SU-DHL-6 (cell line): Measurements from ENCODE around the gene GNGT2.

Experiments
- EZH2phosphoT487 ChIP-seq: fragments of 200-600 bp; sonication (generic), shearing (Covaris generic); conservative IDR thresholded peaks from 2 replicates; pipeline ENCODE4 v1.6.1; 2018; ENCODE audit warnings: mild to moderate bottlenecking, antibody characterized with exemption, low read length, moderate library complexity, mixed read lengths
- TF ChIP-seq, protein P1 (sequence below): fragments of 200-600 bp; sonication (generic); IDR thresholded peaks from one replicate; pipeline ENCODE4 v1.5.1; 2017; ENCODE audit warnings: antibody characterized with exemption, mild to moderate bottlenecking, low read length, moderate library complexity; ENCODE audit not compliant: insufficient read depth, poor library complexity, severe bottlenecking

DNA sequence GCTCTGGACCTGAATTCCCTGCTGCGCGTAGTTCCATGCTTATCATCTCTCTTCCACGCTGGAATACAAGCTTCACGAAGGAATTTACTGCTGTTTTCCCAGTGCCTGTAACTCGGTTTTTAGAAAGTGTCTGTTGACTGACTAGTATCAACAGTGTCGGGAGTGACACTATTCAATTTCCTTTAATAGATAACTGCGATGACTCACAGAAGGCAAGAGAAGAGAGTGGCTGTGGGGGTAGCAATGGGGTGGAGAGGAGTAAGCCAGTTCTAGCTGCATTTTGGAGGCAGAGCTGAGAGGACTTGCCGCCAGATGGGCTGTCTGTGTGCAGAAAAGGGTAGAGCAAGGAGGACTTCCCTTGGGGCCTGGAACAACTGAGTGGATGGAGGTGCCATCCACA lies 52.6 kb downstream of the GNGT2 start:
- TF ChIP-seq, protein P1, sequence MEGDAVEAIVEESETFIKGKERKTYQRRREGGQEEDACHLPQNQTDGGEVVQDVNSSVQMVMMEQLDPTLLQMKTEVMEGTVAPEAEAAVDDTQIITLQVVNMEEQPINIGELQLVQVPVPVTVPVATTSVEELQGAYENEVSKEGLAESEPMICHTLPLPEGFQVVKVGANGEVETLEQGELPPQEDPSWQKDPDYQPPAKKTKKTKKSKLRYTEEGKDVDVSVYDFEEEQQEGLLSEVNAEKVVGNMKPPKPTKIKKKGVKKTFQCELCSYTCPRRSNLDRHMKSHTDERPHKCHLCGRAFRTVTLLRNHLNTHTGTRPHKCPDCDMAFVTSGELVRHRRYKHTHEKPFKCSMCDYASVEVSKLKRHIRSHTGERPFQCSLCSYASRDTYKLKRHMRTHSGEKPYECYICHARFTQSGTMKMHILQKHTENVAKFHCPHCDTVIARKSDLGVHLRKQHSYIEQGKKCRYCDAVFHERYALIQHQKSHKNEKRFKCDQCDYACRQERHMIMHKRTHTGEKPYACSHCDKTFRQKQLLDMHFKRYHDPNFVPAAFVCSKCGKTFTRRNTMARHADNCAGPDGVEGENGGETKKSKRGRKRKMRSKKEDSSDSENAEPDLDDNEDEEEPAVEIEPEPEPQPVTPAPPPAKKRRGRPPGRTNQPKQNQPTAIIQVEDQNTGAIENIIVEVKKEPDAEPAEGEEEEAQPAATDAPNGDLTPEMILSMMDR, result no peak
- no peak for TF ChIP-seq EZH2phosphoT487
